ENCODE data around the gene PANK4. TPM values are rescaled to one million over a fixed set of nuclear protein-coding genes. Genes with fewer than 3 reads are reported as not detected.

The PANK4 gene
- total RNA-seq, 1 experiment from 2014 or later = 24.4 TPM

DNA sequence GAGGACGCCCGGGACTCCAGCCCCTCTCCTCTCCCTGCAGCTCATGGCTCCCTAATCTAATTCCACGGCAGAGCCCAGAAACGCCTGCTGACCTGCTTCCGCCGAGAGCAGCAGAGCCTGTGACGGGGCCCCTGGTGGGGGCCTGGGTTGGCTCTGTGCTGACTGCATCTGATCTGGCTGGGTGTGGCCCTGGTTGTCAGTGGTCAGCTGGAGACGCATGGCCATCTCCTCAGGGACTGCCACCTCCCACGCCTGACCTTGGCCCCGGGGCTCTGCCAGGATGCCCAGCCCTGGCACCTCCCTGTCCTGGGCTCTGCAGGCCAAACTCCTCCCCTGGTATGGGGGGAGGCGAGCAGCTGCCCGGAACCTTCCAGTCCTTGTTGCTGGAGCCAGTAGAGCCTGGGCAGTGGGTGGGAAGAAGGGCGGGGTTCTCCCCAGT lies 51.4 kb downstream of the PANK4 start:
- DNase-seq = no peak
- peaks cover 23% of the 10 kb centered on the region for H3K27me3 Mint-ChIP-seq (ENCODE audit: unreplicated experiment)
- no TSS peak for BruUV-seq (replicated peaks)
- CTCF ChIA-PET = no interaction called here
- no peak overlapping the region for H3K27ac Mint-ChIP-seq (ENCODE audit: unreplicated experiment)
- no peaks in the 10 kb centered on the region for H3K9me3 Mint-ChIP-seq (ENCODE audit: low read depth, unreplicated experiment)
- H3K4me3 Mint-ChIP-seq (ENCODE audit: low read depth, unreplicated experiment) = no peak overlapping the region
- no peaks in the 10 kb centered on the region for H3K4me1 Mint-ChIP-seq (ENCODE audit: low read depth, unreplicated experiment)
- intact Hi-C loops (cut with micrococcal nuclease; ENCODE audit: unreplicated experiment) = no loop called here
- TF ChIP-seq, protein P1, sequence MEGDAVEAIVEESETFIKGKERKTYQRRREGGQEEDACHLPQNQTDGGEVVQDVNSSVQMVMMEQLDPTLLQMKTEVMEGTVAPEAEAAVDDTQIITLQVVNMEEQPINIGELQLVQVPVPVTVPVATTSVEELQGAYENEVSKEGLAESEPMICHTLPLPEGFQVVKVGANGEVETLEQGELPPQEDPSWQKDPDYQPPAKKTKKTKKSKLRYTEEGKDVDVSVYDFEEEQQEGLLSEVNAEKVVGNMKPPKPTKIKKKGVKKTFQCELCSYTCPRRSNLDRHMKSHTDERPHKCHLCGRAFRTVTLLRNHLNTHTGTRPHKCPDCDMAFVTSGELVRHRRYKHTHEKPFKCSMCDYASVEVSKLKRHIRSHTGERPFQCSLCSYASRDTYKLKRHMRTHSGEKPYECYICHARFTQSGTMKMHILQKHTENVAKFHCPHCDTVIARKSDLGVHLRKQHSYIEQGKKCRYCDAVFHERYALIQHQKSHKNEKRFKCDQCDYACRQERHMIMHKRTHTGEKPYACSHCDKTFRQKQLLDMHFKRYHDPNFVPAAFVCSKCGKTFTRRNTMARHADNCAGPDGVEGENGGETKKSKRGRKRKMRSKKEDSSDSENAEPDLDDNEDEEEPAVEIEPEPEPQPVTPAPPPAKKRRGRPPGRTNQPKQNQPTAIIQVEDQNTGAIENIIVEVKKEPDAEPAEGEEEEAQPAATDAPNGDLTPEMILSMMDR (IDR thresholded peaks at IDR 0.05; ENCODE audit: unreplicated experiment) = no peak
- no peaks in the 10 kb centered on the region for H3K36me3 Mint-ChIP-seq (ENCODE audit: insufficient read depth, unreplicated experiment)

DNA sequence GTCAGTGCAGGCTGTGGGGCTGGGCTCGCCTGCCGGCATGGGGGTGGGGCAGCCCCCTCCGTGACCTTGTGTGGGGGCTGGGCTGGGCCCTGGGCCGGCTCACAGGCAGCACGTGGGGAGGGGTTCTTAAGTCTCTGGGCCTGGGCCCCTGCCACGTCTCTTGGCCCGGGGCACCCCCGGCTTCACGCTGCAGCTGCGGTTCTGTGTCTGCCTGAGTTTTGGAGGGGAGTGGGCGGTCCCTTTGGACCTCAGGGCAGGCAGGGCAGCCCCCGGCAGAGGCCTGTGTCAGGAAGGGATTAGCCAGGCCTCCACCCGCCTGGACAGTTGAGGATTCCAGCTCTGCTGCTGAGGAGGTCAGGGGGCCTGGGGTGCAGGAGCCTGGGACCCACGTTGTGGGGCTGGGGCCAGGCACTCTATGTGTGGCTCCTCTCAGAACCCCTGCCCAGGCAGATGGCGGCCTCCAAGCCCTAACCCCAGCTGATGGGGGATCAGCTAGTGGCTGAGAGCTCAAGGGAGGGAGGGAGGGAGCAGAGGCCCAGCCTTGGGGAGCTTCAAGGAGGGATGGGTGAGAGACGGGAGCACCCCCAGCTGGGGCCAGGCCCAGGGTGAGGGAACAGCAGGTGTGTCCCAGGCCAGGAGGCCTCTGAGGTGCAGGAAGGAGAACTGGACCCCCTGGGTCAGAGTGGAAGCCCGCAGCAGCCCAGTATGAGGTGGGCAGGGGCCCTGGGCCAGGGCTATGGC lies 52.1 kb downstream of the PANK4 start:
- CTCF ChIA-PET = no interaction called here
- Mint-ChIP-seq H3K9me3 (ENCODE audit: low read depth, unreplicated experiment) (no peaks in the 10 kb centered on the region), H3K4me3 (ENCODE audit: low read depth, unreplicated experiment) (no peak overlapping the region), H3K4me1 (ENCODE audit: low read depth, unreplicated experiment) (no peaks in the 10 kb centered on the region), H3K27me3 (ENCODE audit: unreplicated experiment) (peaks cover 28% of the 10 kb centered on the region), H3K36me3 (ENCODE audit: insufficient read depth, unreplicated experiment) (no peaks in the 10 kb centered on the region), H3K27ac (ENCODE audit: unreplicated experiment) (no peak overlapping the region)
- BruUV-seq (replicated peaks) = no TSS peak
- TF ChIP-seq, protein P1 (IDR thresholded peaks at IDR 0.05; ENCODE audit: unreplicated experiment) = no peak
- intact Hi-C loops (cut with micrococcal nuclease; ENCODE audit: unreplicated experiment) = no loop called here
- DNase-seq = no peak

DNA sequence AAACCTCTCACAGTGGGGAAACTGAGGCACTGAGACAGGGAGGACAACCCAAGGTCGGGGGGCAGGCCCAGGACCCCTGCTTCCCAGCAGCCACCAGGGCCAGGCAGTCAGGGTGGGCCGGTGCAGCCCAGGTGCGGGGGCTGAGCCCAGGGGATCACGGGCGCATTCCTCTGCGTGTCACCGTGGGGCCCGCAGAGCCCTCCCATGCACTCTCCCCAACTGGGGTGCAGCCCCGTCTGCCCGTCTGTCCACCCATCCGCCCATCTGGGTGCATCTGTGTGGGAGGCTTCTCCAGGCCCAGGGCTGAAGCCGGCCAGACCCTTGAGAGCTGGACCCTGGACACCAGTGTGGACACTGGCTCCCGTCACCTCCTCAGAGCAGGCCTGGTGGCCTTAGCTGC lies 53.2 kb downstream of the PANK4 start:
- H3K4me1 Mint-ChIP-seq (ENCODE audit: low read depth, unreplicated experiment) = no peaks in the 10 kb centered on the region
- no peaks in the 10 kb centered on the region for H3K36me3 Mint-ChIP-seq (ENCODE audit: insufficient read depth, unreplicated experiment)
- CTCF ChIA-PET = interaction anchor here (0.7 kb wide), 1 partner anchor 407 kb away, joined by 6 read pairs; no protein-coding TSS in a partner anchor
- H3K9me3 Mint-ChIP-seq (ENCODE audit: low read depth, unreplicated experiment) = no peaks in the 10 kb centered on the region
- no peak for DNase-seq
- BruUV-seq (replicated peaks) = no TSS peak
- no peak overlapping the region for H3K27ac Mint-ChIP-seq (ENCODE audit: unreplicated experiment)
- intact Hi-C loops (cut with micrococcal nuclease; ENCODE audit: unreplicated experiment) = no loop called here
- TF ChIP-seq, protein P1 (IDR thresholded peaks at IDR 0.05; ENCODE audit: unreplicated experiment) = no peak
- H3K4me3 Mint-ChIP-seq (ENCODE audit: low read depth, unreplicated experiment) = no peak overlapping the region
- peaks cover 28% of the 10 kb centered on the region for H3K27me3 Mint-ChIP-seq (ENCODE audit: unreplicated experiment)

DNA sequence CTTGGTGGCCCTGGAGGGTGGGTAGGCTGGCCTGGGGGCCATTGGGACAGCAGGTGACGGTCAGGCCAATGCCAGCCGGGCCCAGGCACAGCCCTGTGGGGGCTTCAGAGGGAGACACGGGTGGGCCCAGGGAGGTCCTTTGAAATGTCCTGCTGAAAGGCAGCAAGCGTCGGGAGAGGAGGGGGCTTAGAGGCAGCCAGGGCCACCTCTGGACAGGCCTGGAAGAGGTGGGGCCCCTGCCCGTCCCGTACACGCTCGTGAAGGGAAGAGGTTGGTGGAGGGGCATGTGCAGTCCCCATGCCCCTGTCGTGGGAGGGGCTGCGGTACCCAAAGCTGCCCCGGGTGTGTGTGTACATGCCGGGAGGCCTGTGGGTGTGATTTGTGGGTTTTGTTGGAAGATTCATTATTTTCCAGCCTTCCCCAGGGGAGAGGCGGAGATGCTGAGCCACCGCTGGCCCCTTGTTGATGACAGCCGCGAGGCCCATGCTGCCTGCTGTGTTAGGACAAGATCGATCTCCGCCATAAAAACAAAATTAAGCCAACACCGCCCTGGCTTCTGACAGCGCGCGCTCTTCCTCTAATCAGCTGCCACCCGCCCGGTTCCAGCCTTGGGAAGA lies 53.7 kb downstream of the PANK4 start:
- H3K9me3 Mint-ChIP-seq (ENCODE audit: low read depth, unreplicated experiment) = no peaks in the 10 kb centered on the region
- no TSS peak for BruUV-seq (replicated peaks)
- no peaks in the 10 kb centered on the region for H3K4me1 Mint-ChIP-seq (ENCODE audit: low read depth, unreplicated experiment)
- no peak overlapping the region for H3K4me3 Mint-ChIP-seq (ENCODE audit: low read depth, unreplicated experiment)
- no peaks in the 10 kb centered on the region for H3K36me3 Mint-ChIP-seq (ENCODE audit: insufficient read depth, unreplicated experiment)
- no peak overlapping the region for H3K27ac Mint-ChIP-seq (ENCODE audit: unreplicated experiment)
- CTCF ChIA-PET = interaction anchor here (0.7 kb wide), 1 partner anchor 407 kb away, joined by 6 read pairs; no protein-coding TSS in a partner anchor
- H3K27me3 Mint-ChIP-seq (ENCODE audit: unreplicated experiment) = peaks cover 28% of the 10 kb centered on the region
- intact Hi-C loops (cut with micrococcal nuclease; ENCODE audit: unreplicated experiment) = no loop called here
- TF ChIP-seq, protein P1 (IDR thresholded peaks at IDR 0.05; ENCODE audit: unreplicated experiment) = no peak
- DNase-seq = no peak
